Cardiac fibroblast (primary cell): Measurements from ENCODE around the gene KRT6A.

Experiments
- DNase-seq, 2 donors: peaks; one replicate each; pipeline versions ENCODE4 v3.0.0 to v3.0.0-alpha.2; 2010; ENCODE audit warnings: low read depth in 2 of 2
- H3K4me3 ChIP-seq, 2 donors: replicated peaks in 1 of 2; 1 replicate in 1 of 2; 2 replicates in 1 of 2; pipeline ENCODE4 v1.5.1; 2011; ENCODE audit warnings: low read depth in 2 of 2, low read length in 2 of 2, mild to moderate bottlenecking in 2 of 2, moderate library complexity in 1 of 2
- CTCF ChIP-seq: IDR thresholded peaks from one replicate; pipeline ENCODE4 v1.5.1; 2011; ENCODE audit warnings: low read depth, mild to moderate bottlenecking, low read length, inconsistent platforms

Gene KRT6A

GRCh38 chr12:52469853-52470252 lies 23.2 kb downstream of the KRT6A start:
- no peak for DNase-seq
- no peak for TF ChIP-seq CTCF
- no peak overlapping the region for H3K4me3 ChIP-seq

- TF ChIP-seq CTCF = no peak
- no peak overlapping the region for H3K4me3 ChIP-seq
- peak in 1 of 2 donors; percentile 3 for DNase-seq
Observed at GRCh38 chr12:52464897-52465296, 28.2 kb downstream of the KRT6A start.

GRCh38 chr12:52461693-52462092 lies 31.4 kb downstream of the KRT6A start:
- no peak for DNase-seq
- no peak for TF ChIP-seq CTCF
- no peak overlapping the region for H3K4me3 ChIP-seq

GRCh38 chr12:52458861-52459260 lies 34.2 kb downstream of the KRT6A start:
- no peak overlapping the region for H3K4me3 ChIP-seq
- DNase-seq = no peak
- TF ChIP-seq CTCF = no peak

GRCh38 chr12:52455821-52456220 lies 37.2 kb downstream of the KRT6A start:
- peak; percentile 45 to 86 for DNase-seq
- H3K4me3 ChIP-seq = no peak overlapping the region
- no peak for TF ChIP-seq CTCF

- DNase-seq = peak; percentile 11 to 26
- H3K4me3 ChIP-seq = no peak overlapping the region
- TF ChIP-seq CTCF = no peak
Observed at GRCh38 chr12:52454411-52455201, 38.5 kb downstream of the KRT6A start.

GRCh38 chr12:52452101-52452500 lies 41.0 kb downstream of the KRT6A start, which contains the start of gene KRT6B:
TSS of gene KRT6B (minus strand) at chr12:52452146. CDS start at chr12:52452078, 68 bp downstream.
- no peak within 1 kb of the TSS for H3K4me3 ChIP-seq

More at GRCh38 chr12:52452101-52452500, 41.0 kb downstream of the KRT6A start, which contains the start of gene KRT6B:
- no peak for DNase-seq
- no peak for TF ChIP-seq CTCF
